VCaP (cell line): ENCODE measurements around the gene AGAP3.

Experiments used
- H3K27ac ChIP-seq: fragments of 450-650 bp; 2 replicates; pipeline ENCODE4 v1.5.1; 2017
- CTCF ChIP-seq: fragments of 450-650 bp; conservative IDR thresholded peaks from 2 replicates; pipeline ENCODE4 v1.5.1; 2017; ENCODE audit warnings: mild to moderate bottlenecking, moderate library complexity

The AGAP3 gene

GRCh38 chr7:151131592-151132293 lies 45.5 kb downstream of the AGAP3 start:
- no peak overlapping the region for H3K27ac ChIP-seq
- TF ChIP-seq CTCF = no peak

GRCh38 chr7:151132461-151133205 lies 46.4 kb downstream of the AGAP3 start:
- TF ChIP-seq CTCF = no peak
- H3K27ac ChIP-seq = no peak overlapping the region

- H3K27ac ChIP-seq = no peak overlapping the region
Measured at GRCh38 chr7:151133266-151133985, 47.2 kb downstream of the AGAP3 start.

GRCh38 chr7:151133986-151134742 lies 47.9 kb downstream of the AGAP3 start:
- no peak for TF ChIP-seq CTCF
- H3K27ac ChIP-seq = no peak overlapping the region

More at GRCh38 chr7:151133266-151133985, 47.2 kb downstream of the AGAP3 start:
- no peak for TF ChIP-seq CTCF

GRCh38 chr7:151134743-151135524 lies 48.7 kb downstream of the AGAP3 start:
- TF ChIP-seq CTCF = no peak
- H3K27ac ChIP-seq = no peak overlapping the region

- TF ChIP-seq CTCF = no peak
- H3K27ac ChIP-seq = no peak overlapping the region
Measured at GRCh38 chr7:151135525-151135845, 49.2 kb downstream of the AGAP3 start.
